Spleen (tissue), 7 donors: ENCODE measurements around the gene PRKG1.

Experiments used
- POLR2A ChIP-seq, 3 donors: fragments of 450-650 bp; IDR thresholded peaks; one replicate each; pipeline ENCODE4 v1.5.1; 2017; ENCODE audit warnings: antibody characterized with exemption in 3 of 3, mild to moderate bottlenecking in 1 of 3
- POLR2AphosphoS5 ChIP-seq, 3 donors: sonication (generic); formaldehyde crosslinking; IDR thresholded peaks; one replicate each; pipeline ENCODE4 v1.5.1; 2017; ENCODE audit warnings: antibody characterized with exemption in 3 of 3
- TF ChIP-seq, protein P1 (sequence below), 11 experiments: fragments of 200-600 bp in 7 of 11; fragments of 450-650 bp in 4 of 11; sonication (generic) in 4 of 11; IDR thresholded peaks in 8 of 11; conservative IDR thresholded peaks in 3 of 11; 1 replicate in 7 of 11; 2 replicates in 4 of 11; pipeline versions ENCODE4 v1.4.0 to v1.8.0; 2016 to 2021; ENCODE audit warnings: antibody characterized with exemption in 11 of 11, inconsistent platforms in 4 of 11, mild to moderate bottlenecking in 1 of 11
- donor health status: DM: no; HTN: no; CAD: no; lungs with moderate emphysema.
- donor health status: DM: no; HTN: no; CAD: no.
- donor health status: DM: no; HTN: no; CAD: no.

DNA sequence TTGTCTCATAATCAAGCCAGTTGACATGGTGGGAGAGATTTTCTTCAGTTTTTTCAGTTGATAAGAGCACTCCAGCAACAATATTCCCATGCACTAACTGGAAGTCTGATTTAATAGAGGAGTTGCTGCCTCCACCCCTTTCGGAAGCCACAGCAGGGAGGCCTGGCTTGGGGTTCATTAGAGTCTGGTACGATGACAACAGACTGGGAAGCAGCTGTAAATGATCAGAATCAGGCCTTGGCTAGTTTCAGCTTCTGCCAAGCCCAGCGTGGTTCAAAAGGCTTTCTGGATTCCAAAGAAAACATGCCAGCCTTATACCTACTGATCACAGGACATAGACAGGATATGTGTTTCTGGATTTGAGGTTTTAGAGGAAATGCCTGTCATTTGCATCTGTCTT is 351.1 kb downstream of the PRKG1 start:
- TF ChIP-seq, protein P1, sequence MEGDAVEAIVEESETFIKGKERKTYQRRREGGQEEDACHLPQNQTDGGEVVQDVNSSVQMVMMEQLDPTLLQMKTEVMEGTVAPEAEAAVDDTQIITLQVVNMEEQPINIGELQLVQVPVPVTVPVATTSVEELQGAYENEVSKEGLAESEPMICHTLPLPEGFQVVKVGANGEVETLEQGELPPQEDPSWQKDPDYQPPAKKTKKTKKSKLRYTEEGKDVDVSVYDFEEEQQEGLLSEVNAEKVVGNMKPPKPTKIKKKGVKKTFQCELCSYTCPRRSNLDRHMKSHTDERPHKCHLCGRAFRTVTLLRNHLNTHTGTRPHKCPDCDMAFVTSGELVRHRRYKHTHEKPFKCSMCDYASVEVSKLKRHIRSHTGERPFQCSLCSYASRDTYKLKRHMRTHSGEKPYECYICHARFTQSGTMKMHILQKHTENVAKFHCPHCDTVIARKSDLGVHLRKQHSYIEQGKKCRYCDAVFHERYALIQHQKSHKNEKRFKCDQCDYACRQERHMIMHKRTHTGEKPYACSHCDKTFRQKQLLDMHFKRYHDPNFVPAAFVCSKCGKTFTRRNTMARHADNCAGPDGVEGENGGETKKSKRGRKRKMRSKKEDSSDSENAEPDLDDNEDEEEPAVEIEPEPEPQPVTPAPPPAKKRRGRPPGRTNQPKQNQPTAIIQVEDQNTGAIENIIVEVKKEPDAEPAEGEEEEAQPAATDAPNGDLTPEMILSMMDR (IDR thresholded peaks at IDR 0.05 in 8 of 11, conservative IDR thresholded peaks at IDR 0.05 in 3 of 11): no peak
- no peak for TF ChIP-seq POLR2A (IDR thresholded peaks at IDR 0.05)
- TF ChIP-seq POLR2AphosphoS5 (IDR thresholded peaks at IDR 0.05): no peak
